Measurements from ENCODE around the gene ABHD3. TPM values are rescaled to one million over a fixed set of nuclear protein-coding genes. Genes with fewer than 3 reads are reported as not detected.

The ABHD3 gene
- total RNA-seq, result 10 to 100 TPM; 50.4 to 52.0 TPM
- 10 to 100 TPM; 16.2 to 20.7 (median 19.7) TPM for polyA plus RNA-seq
- 18.4 to 48.4 (median 38.9) reads per million in 6 experiments for total RNA-seq

- H3K36me3 Mint-ChIP-seq, result peaks cover 0 to 19% (median 7%) of the 10 kb centered on the region in 3 donors
- ATAC-seq, result peak; percentile 91 to 93
- H3K4me3 Mint-ChIP-seq, result peak within 1 kb of the TSS; percentile 90 to 100 (median 97)
- peaks cover 11 to 41% (median 38%) of the 10 kb centered on the region in 4 donors for H3K4me1 Mint-ChIP-seq
- no peaks in the 10 kb centered on the region for H3K27me3 Mint-ChIP-seq
- POLR2A ChIA-PET, result interaction anchor here (0.6 to 2.5 kb wide), 8 partner anchors 20 to 593 kb away, joined by 3 to 35 read pairs (median 6); partner anchors contain the start of genes ESCO1, MIB1, ROCK1 and SNRPD1
- no peaks in the 10 kb centered on the region for H3K9me3 Mint-ChIP-seq
- peak within 1 kb of the TSS; percentile 89 to 96 (median 94) for H3K27ac Mint-ChIP-seq
- peak; percentile 87 to 93 (median 89) for DNase-seq
Observed at GRCh38 chr18:21704603-21705364, at the start of gene ABHD3. ABHD3 (minus strand) TSS chr18:21704774; CDS start chr18:21704665, 109 bp downstream.

- ATAC-seq (no peak), DNase-seq (no peak)
- POLR2A ChIA-PET, result interaction anchor here (0.8 kb wide), 1 partner anchor 43 kb away, joined by 3 read pairs; the partner anchor contains the start of gene ABHD3
- Mint-ChIP-seq H3K27ac (peak overlapping the region; percentile 15 to 88 (median 60)), H3K4me3 (no peak overlapping the region), H3K36me3 (peaks cover 0 to 6% (median 0%) of the 10 kb centered on the region in 3 donors), H3K4me1 (peaks cover 25 to 59% (median 50%) of the 10 kb centered on the region in 4 donors), H3K9me3 (no peaks in the 10 kb centered on the region), H3K27me3 (no peaks in the 10 kb centered on the region)
Observed at GRCh38 chr18:21747764-21748693, 43.5 kb upstream of the ABHD3 start.

- Mint-ChIP-seq H3K9me3 (no peaks in the 10 kb centered on the region), H3K4me3 (no peak overlapping the region), H3K27me3 (no peaks in the 10 kb centered on the region), H3K4me1 (peaks cover 25 to 65% (median 57%) of the 10 kb centered on the region in 4 donors), H3K27ac (peak overlapping the region in 8 of 10 donors; percentile 15 to 73 (median 54)), H3K36me3 (peaks cover 0 to 6% (median 0%) of the 10 kb centered on the region in 3 donors)
- no peak for DNase-seq
- ATAC-seq, result no peak
- POLR2A ChIA-PET, result interaction anchor here (0.5 kb wide), 1 partner anchor 135 kb away, joined by 3 read pairs; the partner anchor contains the start of gene SNRPD1
Observed at GRCh38 chr18:21747268-21747667, 42.7 kb upstream of the ABHD3 start.

GRCh38 chr18:21745231-21745630, 40.7 kb upstream of the ABHD3 start:
- no peak overlapping the region for H3K4me3 Mint-ChIP-seq
- POLR2A ChIA-PET, result no interaction called here
- peaks cover 24 to 72% (median 62%) of the 10 kb centered on the region in 4 donors for H3K4me1 Mint-ChIP-seq
- peak in 1 of 10 donors; percentile 7 for DNase-seq
- H3K9me3 Mint-ChIP-seq, result no peaks in the 10 kb centered on the region
- no peaks in the 10 kb centered on the region for H3K36me3 Mint-ChIP-seq
- no peaks in the 10 kb centered on the region for H3K27me3 Mint-ChIP-seq
- peak overlapping the region in 2 of 10 donors; percentile 15 to 29 for H3K27ac Mint-ChIP-seq
- ATAC-seq, result no peak

- H3K9me3 Mint-ChIP-seq, result peaks cover 0 to 1% (median 0%) of the 10 kb centered on the region in 9 donors
- no peaks in the 10 kb centered on the region for H3K36me3 Mint-ChIP-seq
- ATAC-seq (no peak), DNase-seq (no peak)
- H3K27me3 Mint-ChIP-seq, result no peaks in the 10 kb centered on the region
- peak overlapping the region; percentile 43 to 83 (median 58) for H3K4me3 Mint-ChIP-seq
- H3K27ac Mint-ChIP-seq, result peak overlapping the region in 5 of 10 donors; percentile 34 to 66 (median 47)
- peaks cover 25 to 75% (median 65%) of the 10 kb centered on the region in 4 donors for H3K4me1 Mint-ChIP-seq
- POLR2A ChIA-PET, result interaction anchor here (3.7 kb wide), 1 partner anchor 143 kb away, joined by 33 read pairs; the partner anchor contains the start of gene ESCO1
Observed at GRCh38 chr18:21743166-21743832, 38.7 kb upstream of the ABHD3 start.

- H3K27ac Mint-ChIP-seq, result peak overlapping the region in 8 of 10 donors; percentile 28 to 86 (median 72)
- H3K4me3 Mint-ChIP-seq, result peak overlapping the region; percentile 79 to 89 (median 82)
- H3K4me1 Mint-ChIP-seq, result peaks cover 22 to 65% (median 55%) of the 10 kb centered on the region in 4 donors
- no peak for ATAC-seq
- H3K27me3 Mint-ChIP-seq, result no peaks in the 10 kb centered on the region
- H3K9me3 Mint-ChIP-seq, result peaks cover 0 to 5% (median 0%) of the 10 kb centered on the region in 9 donors
- POLR2A ChIA-PET, result interaction anchor here (0.6 to 3.7 kb wide), 3 partner anchors 11 to 142 kb away, joined by 6 to 33 read pairs (median 29); partner anchors contain the start of genes ABHD3 and ESCO1
- no peak for DNase-seq
- H3K36me3 Mint-ChIP-seq, result peaks cover 0 to 3% (median 0%) of the 10 kb centered on the region in 3 donors
Observed at GRCh38 chr18:21742315-21742687, 37.7 kb upstream of the ABHD3 start.

- peak in 1 of 2 donors; percentile 13 for ATAC-seq
- POLR2A ChIA-PET, result interaction anchor here (0.6 to 3.7 kb wide), 4 partner anchors 10 to 141 kb away, joined by 3 to 33 read pairs (median 18); partner anchors contain the start of genes ABHD3 and ESCO1
- Mint-ChIP-seq H3K4me1 (peaks cover 20 to 60% (median 50%) of the 10 kb centered on the region in 4 donors), H3K36me3 (peaks cover 0 to 3% (median 0%) of the 10 kb centered on the region in 3 donors), H3K27ac (peak overlapping the region in 9 of 10 donors; percentile 28 to 86 (median 66)), H3K4me3 (peak overlapping the region; percentile 79 to 89 (median 82)), H3K27me3 (peaks cover 0 to under 1% (median 0%) of the 10 kb centered on the region in 5 donors), H3K9me3 (peaks cover 0 to 10% (median 2%) of the 10 kb centered on the region in 9 donors)
- peak in 4 of 10 donors; percentile 2 to 30 (median 18) for DNase-seq
Observed at GRCh38 chr18:21741562-21742314, 37.2 kb upstream of the ABHD3 start.

- H3K36me3 Mint-ChIP-seq, result peaks cover 0 to 4% (median 0%) of the 10 kb centered on the region in 3 donors
- peaks cover 0 to 6% (median 0%) of the 10 kb centered on the region in 5 donors for H3K27me3 Mint-ChIP-seq
Observed at GRCh38 chr18:21741312-21741561, 36.7 kb upstream of the ABHD3 start.

GRCh38 chr18:21740538-21741311, 36.2 kb upstream of the ABHD3 start, which contains the start of gene MIB1:
MIB1 (plus strand) TSS chr18:21740792; CDS start chr18:21741584, 792 bp downstream.
- H3K27ac Mint-ChIP-seq, result peak within 1 kb of the TSS; percentile 67 to 98 (median 96)
- peaks cover 0 to 8% (median 0%) of the 10 kb centered on the region in 5 donors for H3K27me3 Mint-ChIP-seq
- DNase-seq, result peak; percentile 96 to 99 (median 99)
- H3K36me3 Mint-ChIP-seq, result peaks cover 0 to 5% (median 0%) of the 10 kb centered on the region in 3 donors
- POLR2A ChIA-PET, result interaction anchor here (0.6 to 3.7 kb wide), 5 partner anchors 36 to 140 kb away, joined by 3 to 33 read pairs (median 6); partner anchors contain the start of genes ABHD3, ESCO1 and SNRPD1
- ATAC-seq, result peak; percentile 93 to 96
- peaks cover 0 to 12% (median 5%) of the 10 kb centered on the region in 9 donors for H3K9me3 Mint-ChIP-seq
- H3K4me3 Mint-ChIP-seq, result peak within 1 kb of the TSS; percentile 92 to 97 (median 94)
- peaks cover 16 to 50% (median 41%) of the 10 kb centered on the region in 4 donors for H3K4me1 Mint-ChIP-seq

More at GRCh38 chr18:21741312-21741561, 36.7 kb upstream of the ABHD3 start:
- Mint-ChIP-seq H3K4me3 (peak overlapping the region in 7 of 10 donors; percentile 79 to 89 (median 83)), H3K9me3 (peaks cover 0 to 11% (median 5%) of the 10 kb centered on the region in 9 donors), H3K27ac (no peak overlapping the region), H3K4me1 (peaks cover 18 to 55% (median 45%) of the 10 kb centered on the region in 4 donors)
- peak in 1 of 10 donors; percentile 52 for DNase-seq
- no peak for ATAC-seq
- POLR2A ChIA-PET, result interaction anchor here (1.6 to 3.7 kb wide), 3 partner anchors 37 to 141 kb away, joined by 3 to 33 read pairs (median 29); partner anchors contain the start of genes ABHD3 and ESCO1
